HepG2 (cell line): ENCODE data around the gene PAN2. TPM values are rescaled to one million over a fixed set of nuclear protein-coding genes. Genes with fewer than 3 reads are reported as not detected.

Experiments used
- ARNT2 ChIP-seq: sonication (generic); formaldehyde crosslinking; IDR thresholded peaks from 2 replicates; pipeline ENCODE4 v1.8.0; 2022; ENCODE audit warnings: mild to moderate bottlenecking, low read depth, missing genetic modification reagents, moderate library complexity
- MEIS2 ChIP-seq: sonication (generic); formaldehyde crosslinking; IDR thresholded peaks from 2 replicates; pipeline ENCODE4 v1.9.0; 2021; ENCODE audit warnings: mild to moderate bottlenecking, missing genetic modification reagents
- MTF1 ChIP-seq: sonication (generic); formaldehyde crosslinking; IDR thresholded peaks from 2 replicates; pipeline ENCODE4 v1.5.0; 2020; ENCODE audit warnings: missing genetic modification reagents
- POGZ ChIP-seq: sonication (generic); formaldehyde crosslinking; IDR thresholded peaks from 2 replicates; pipeline ENCODE4 v1.4.0; 2020; ENCODE audit warnings: mild to moderate bottlenecking, missing genetic modification reagents
- RBFOX2 ChIP-seq: fragments of 200-400 bp; formaldehyde crosslinking; IDR thresholded peaks from 2 replicates; pipeline ENCODE4 v1.6.1; 2017; ENCODE audit warnings: low read depth, mild to moderate bottlenecking, low read length
- RCOR2 ChIP-seq: IDR thresholded peaks from 2 replicates; pipeline ENCODE4 v1.6.1; 2016; ENCODE audit warnings: missing biosample characterization, missing genetic modification reagents
- SCMH1 ChIP-seq: sonication (generic); formaldehyde crosslinking; IDR thresholded peaks from 2 replicates; pipeline ENCODE4 v1.9.0; 2021; ENCODE audit warnings: missing genetic modification reagents, mild to moderate bottlenecking, borderline replicate concordance
- TGIF2 ChIP-seq: IDR thresholded peaks from 2 replicates; pipeline ENCODE4 v1.6.1; 2016; ENCODE audit warnings: control low read depth, missing compliant biosample characterization
- ZBTB21 ChIP-seq: sonication (generic); formaldehyde crosslinking; IDR thresholded peaks from 2 replicates; pipeline ENCODE4 v1.4.0; 2020; ENCODE audit warnings: missing genetic modification reagents
- ZFP36 ChIP-seq: fragments of 150-350 bp; IDR thresholded peaks from 2 replicates; pipeline ENCODE4 v1.6.1; 2018; ENCODE audit warnings: borderline replicate concordance, low read length, low read depth; ENCODE audit not compliant: partially characterized antibody
- ZNF224 ChIP-seq: sonication (generic); formaldehyde crosslinking; IDR thresholded peaks from 2 replicates; pipeline ENCODE4 v1.5.0; 2020; ENCODE audit warnings: mild to moderate bottlenecking, missing genetic modification reagents
- ZNF737 ChIP-seq: sonication (generic); formaldehyde crosslinking; IDR thresholded peaks from 2 replicates; pipeline ENCODE4 v1.5.0; 2020; ENCODE audit warnings: missing genetic modification reagents, mild to moderate bottlenecking, borderline replicate concordance
- ZNF790 ChIP-seq: sonication (generic); formaldehyde crosslinking; IDR thresholded peaks from 2 replicates; pipeline ENCODE4 v1.8.0; 2022; ENCODE audit warnings: missing genetic modification reagents, mild to moderate bottlenecking, borderline replicate concordance
- ZNF792 ChIP-seq: IDR thresholded peaks from 2 replicates; pipeline ENCODE4 v1.6.1; 2016
- ZNF850 ChIP-seq: sonication (generic); formaldehyde crosslinking; conservative IDR thresholded peaks from 2 replicates; pipeline ENCODE4 v1.9.0; 2021; ENCODE audit warnings: mild to moderate bottlenecking, missing genetic modification reagents
- ZZZ3 ChIP-seq: sonication (generic); formaldehyde crosslinking; IDR thresholded peaks from 2 replicates; pipeline ENCODE4 v1.4.0; 2020; ENCODE audit warnings: missing genetic modification reagents, mild to moderate bottlenecking, borderline replicate concordance
- polyA plus RNA-seq, 8 experiments: library from polyadenylated mRNA; depleted of rRNA in 3 of 8; stranded (reverse) in 7 of 8; unstranded in 1 of 8; fragments of >200 nt; fragmentation: Illumina TruSeq in 4 of 8; extraction: Trizol in 4 of 8; gene quantifications; 2 replicates each; pipeline versions ENCODE4 v1.2.1 to v1.2.3, GENCODE V29; 2011 to 2016; ENCODE audit warnings: low read depth in 4 of 8, missing spikeins in 1 of 8, mixed read lengths in 1 of 8; ENCODE audit not compliant: insufficient read depth in 1 of 8
- total RNA-seq, 5 experiments: library from RNA; depleted of rRNA; stranded (reverse); fragments of >200 nt; fragmentation: Illumina TruSeq; extraction: Trizol; gene quantifications; 2 replicates each; pipeline ENCODE4 v1.2.3, GENCODE V29; 2016; ENCODE audit warnings: low read depth in 1 of 5
- TF ChIP-seq, protein P1 (sequence below): sonication (generic); formaldehyde crosslinking; IDR thresholded peaks from 2 replicates; pipeline ENCODE4 v1.4.0; 2020; ENCODE audit warnings: missing genetic modification reagents, borderline replicate concordance
- TF ChIP-seq, protein P2 (sequence below): sonication (generic); formaldehyde crosslinking; IDR thresholded peaks from 2 replicates; pipeline ENCODE4 v1.4.0; 2020; ENCODE audit warnings: missing genetic modification reagents, borderline replicate concordance
- TF ChIP-seq, protein P3 (sequence below): IDR thresholded peaks from 2 replicates; pipeline ENCODE4 v1.6.1; 2018; ENCODE audit warnings: missing genetic modification reagents, mild to moderate bottlenecking, missing compliant biosample characterization
- TF ChIP-seq, protein P4 (sequence below), 2 experiments: IDR thresholded peaks; 2 replicates each; pipeline ENCODE4 v1.6.1; 2011 to 2012; ENCODE audit warnings: low read length in 2 of 2, borderline replicate concordance in 1 of 2, low read depth in 1 of 2, mild to moderate bottlenecking in 1 of 2, moderate library complexity in 1 of 2

PAN2 gene
- total and polyA plus RNA-seq, 2 of the 13 experiments (the other 11 are each of a cell fraction or from before 2014, with no cell fraction given), result 27.2 to 61.1 TPM

DNA sequence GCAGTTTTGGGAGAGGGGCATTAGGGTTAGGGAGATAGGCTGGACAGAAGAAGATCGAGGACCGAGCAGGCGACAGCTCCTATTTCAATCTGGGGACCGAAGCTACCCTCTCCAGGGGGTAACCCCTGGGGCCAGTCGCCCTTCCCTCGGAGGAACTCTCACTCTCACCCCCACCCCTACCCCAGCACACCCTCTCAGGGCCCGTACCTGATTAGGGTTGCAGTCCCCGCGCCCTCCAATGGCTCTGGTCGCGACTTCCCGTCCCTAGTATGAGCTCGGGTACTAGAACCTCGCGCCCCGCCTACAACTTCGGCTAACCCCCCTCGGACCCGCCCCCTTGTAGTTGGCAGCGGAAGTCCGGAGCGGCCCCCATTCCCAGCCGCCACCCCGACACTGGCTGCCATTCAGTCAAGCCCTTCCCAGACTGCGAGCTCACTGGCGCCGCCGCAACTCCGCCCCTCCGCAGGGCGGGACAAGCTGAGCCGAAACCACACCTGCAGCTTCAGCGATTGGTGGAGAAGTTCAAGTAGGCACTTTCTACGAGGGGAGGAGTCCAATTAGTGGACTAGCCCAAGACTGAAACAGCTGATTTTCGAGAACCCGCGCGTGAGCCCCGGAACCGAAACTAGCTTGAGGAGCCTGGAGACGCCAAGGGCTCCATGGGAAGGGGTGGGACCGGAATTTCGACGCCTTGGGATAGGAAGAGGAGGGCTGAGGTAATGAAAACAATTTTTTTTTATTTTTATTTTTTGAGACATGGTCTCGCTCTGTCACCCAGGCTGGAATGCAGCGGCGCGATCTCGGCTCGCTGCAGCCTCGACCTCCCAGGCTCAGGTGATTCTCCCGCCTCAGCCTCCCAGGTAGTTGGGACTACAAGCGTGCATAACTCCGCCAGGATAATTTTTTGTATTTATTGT is 26.3 kb upstream of the PAN2 start, which contains the start of gene STAT2 (continued):
- TF ChIP-seq, protein P1, sequence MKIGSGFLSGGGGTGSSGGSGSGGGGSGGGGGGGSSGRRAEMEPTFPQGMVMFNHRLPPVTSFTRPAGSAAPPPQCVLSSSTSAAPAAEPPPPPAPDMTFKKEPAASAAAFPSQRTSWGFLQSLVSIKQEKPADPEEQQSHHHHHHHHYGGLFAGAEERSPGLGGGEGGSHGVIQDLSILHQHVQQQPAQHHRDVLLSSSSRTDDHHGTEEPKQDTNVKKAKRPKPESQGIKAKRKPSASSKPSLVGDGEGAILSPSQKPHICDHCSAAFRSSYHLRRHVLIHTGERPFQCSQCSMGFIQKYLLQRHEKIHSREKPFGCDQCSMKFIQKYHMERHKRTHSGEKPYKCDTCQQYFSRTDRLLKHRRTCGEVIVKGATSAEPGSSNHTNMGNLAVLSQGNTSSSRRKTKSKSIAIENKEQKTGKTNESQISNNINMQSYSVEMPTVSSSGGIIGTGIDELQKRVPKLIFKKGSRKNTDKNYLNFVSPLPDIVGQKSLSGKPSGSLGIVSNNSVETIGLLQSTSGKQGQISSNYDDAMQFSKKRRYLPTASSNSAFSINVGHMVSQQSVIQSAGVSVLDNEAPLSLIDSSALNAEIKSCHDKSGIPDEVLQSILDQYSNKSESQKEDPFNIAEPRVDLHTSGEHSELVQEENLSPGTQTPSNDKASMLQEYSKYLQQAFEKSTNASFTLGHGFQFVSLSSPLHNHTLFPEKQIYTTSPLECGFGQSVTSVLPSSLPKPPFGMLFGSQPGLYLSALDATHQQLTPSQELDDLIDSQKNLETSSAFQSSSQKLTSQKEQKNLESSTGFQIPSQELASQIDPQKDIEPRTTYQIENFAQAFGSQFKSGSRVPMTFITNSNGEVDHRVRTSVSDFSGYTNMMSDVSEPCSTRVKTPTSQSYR (CRISPR knock-in tag), result no peak
- peak; percentile 90 for TF ChIP-seq TGIF2 (CRISPR knock-in tag)
- no peak for TF ChIP-seq ZZZ3
- TF ChIP-seq ZNF850 (CRISPR knock-in tag), result no peak
- TF ChIP-seq ZNF737 (CRISPR knock-in tag), result no peak
- peak; percentile 60 for TF ChIP-seq RBFOX2
- TF ChIP-seq ZFP36, result no peak
- peak; percentile 58; the same call in 1 of the 2 replicates for TF ChIP-seq ZNF792 (CRISPR knock-in tag)
- peak; percentile 56; the same call in 1 of the 2 replicates for TF ChIP-seq ZNF224 (CRISPR knock-in tag)
- TF ChIP-seq, protein P2, sequence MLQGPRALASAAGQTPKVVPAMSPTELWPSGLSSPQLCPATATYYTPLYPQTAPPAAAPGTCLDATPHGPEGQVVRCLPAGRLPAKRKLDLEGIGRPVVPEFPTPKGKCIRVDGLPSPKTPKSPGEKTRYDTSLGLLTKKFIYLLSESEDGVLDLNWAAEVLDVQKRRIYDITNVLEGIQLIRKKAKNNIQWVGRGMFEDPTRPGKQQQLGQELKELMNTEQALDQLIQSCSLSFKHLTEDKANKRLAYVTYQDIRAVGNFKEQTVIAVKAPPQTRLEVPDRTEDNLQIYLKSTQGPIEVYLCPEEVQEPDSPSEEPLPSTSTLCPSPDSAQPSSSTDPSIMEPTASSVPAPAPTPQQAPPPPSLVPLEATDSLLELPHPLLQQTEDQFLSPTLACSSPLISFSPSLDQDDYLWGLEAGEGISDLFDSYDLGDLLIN (CRISPR knock-in tag), result peak; percentile 21; the same call in 1 of the 2 replicates
- peak; percentile 93 for TF ChIP-seq POGZ
- TF ChIP-seq, protein P3, sequence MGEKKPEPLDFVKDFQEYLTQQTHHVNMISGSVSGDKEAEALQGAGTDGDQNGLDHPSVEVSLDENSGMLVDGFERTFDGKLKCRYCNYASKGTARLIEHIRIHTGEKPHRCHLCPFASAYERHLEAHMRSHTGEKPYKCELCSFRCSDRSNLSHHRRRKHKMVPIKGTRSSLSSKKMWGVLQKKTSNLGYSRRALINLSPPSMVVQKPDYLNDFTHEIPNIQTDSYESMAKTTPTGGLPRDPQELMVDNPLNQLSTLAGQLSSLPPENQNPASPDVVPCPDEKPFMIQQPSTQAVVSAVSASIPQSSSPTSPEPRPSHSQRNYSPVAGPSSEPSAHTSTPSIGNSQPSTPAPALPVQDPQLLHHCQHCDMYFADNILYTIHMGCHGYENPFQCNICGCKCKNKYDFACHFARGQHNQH (CRISPR knock-in tag), result 0 out of 2 replicates have a peak, but pooled peaks have one; percentile 18
- TF ChIP-seq, protein P4, sequence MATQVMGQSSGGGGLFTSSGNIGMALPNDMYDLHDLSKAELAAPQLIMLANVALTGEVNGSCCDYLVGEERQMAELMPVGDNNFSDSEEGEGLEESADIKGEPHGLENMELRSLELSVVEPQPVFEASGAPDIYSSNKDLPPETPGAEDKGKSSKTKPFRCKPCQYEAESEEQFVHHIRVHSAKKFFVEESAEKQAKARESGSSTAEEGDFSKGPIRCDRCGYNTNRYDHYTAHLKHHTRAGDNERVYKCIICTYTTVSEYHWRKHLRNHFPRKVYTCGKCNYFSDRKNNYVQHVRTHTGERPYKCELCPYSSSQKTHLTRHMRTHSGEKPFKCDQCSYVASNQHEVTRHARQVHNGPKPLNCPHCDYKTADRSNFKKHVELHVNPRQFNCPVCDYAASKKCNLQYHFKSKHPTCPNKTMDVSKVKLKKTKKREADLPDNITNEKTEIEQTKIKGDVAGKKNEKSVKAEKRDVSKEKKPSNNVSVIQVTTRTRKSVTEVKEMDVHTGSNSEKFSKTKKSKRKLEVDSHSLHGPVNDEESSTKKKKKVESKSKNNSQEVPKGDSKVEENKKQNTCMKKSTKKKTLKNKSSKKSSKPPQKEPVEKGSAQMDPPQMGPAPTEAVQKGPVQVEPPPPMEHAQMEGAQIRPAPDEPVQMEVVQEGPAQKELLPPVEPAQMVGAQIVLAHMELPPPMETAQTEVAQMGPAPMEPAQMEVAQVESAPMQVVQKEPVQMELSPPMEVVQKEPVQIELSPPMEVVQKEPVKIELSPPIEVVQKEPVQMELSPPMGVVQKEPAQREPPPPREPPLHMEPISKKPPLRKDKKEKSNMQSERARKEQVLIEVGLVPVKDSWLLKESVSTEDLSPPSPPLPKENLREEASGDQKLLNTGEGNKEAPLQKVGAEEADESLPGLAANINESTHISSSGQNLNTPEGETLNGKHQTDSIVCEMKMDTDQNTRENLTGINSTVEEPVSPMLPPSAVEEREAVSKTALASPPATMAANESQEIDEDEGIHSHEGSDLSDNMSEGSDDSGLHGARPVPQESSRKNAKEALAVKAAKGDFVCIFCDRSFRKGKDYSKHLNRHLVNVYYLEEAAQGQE (IDR thresholded peaks at IDR 0.05; ENCODE audit: borderline replicate concordance in 1 of 2, low read depth in 1 of 2, low read length in 2 of 2), result peak in 1 of 2 experiments; percentile 63; a peak in 1 of 4 replicates
- TF ChIP-seq RCOR2, result no peak
- TF ChIP-seq ZBTB21 (CRISPR knock-in tag), result no peak
- no peak; the same call in 1 of the 2 replicates for TF ChIP-seq ARNT2 (CRISPR knock-in tag)
- TF ChIP-seq ZNF790, result no peak
- no peak for TF ChIP-seq MTF1 (CRISPR knock-in tag)
- TF ChIP-seq SCMH1 (CRISPR knock-in tag), result no peak
- TF ChIP-seq MEIS2 (CRISPR knock-in tag), result peak; percentile 42; the same call in 1 of the 2 replicates
